K562 (cell line): Measurements from ENCODE around the gene LMNA. TPM values are rescaled to one million over a fixed set of nuclear protein-coding genes. Genes with fewer than 3 reads are reported as not detected.

Experiments used
- ARID1B ChIP-seq: fragments of 450-650 bp; IDR thresholded peaks from 2 replicates; pipeline ENCODE4 v1.6.1; 2016; ENCODE audit warnings: antibody characterized with exemption, mild to moderate bottlenecking, inconsistent platforms
- DPF2 ChIP-seq: fragments of 450-650 bp; IDR thresholded peaks from 2 replicates; pipeline ENCODE4 v1.6.1; 2016
- GATA2 ChIP-seq: sonication (generic); formaldehyde crosslinking; IDR thresholded peaks from 2 replicates; pipeline ENCODE4 v1.4.0; 2020; ENCODE audit warnings: mild to moderate bottlenecking, missing genetic modification reagents
- HDAC1 ChIP-seq, 2 experiments: fragments of 450-650 bp; IDR thresholded peaks; 2 replicates each; pipeline ENCODE4 v1.6.1; 2016 to 2017; ENCODE audit warnings: inconsistent platforms in 1 of 2, mild to moderate bottlenecking in 1 of 2, moderate library complexity in 1 of 2
- KAT7 ChIP-seq: sonication (generic); formaldehyde crosslinking; IDR thresholded peaks from 2 replicates; pipeline ENCODE4 v1.8.0; 2022; ENCODE audit warnings: missing genetic modification reagents, mild to moderate bottlenecking, borderline replicate concordance
- MEIS2 ChIP-seq: fragments of 450-650 bp; IDR thresholded peaks from 2 replicates; pipeline ENCODE4 v1.6.1; 2014; ENCODE audit warnings: mild to moderate bottlenecking; ENCODE audit not compliant: partially characterized antibody
- NCOA1 ChIP-seq: fragments of 450-650 bp; IDR thresholded peaks from 2 replicates; pipeline ENCODE4 v1.6.1; 2016; ENCODE audit warnings: low read depth
- PKNOX1 ChIP-seq: fragments of 450-650 bp; IDR thresholded peaks from 2 replicates; pipeline ENCODE4 v1.6.1; 2016
- RBBP5 ChIP-seq: fragments of 200-600 bp; sonication (generic); IDR thresholded peaks from 2 replicates; pipeline ENCODE4 v1.6.1; 2012; ENCODE audit warnings: borderline replicate concordance, mild to moderate bottlenecking, low read length, control low read depth, inconsistent platforms; ENCODE audit not compliant: insufficient read depth, poor library complexity, severe bottlenecking
- SMARCA4 ChIP-seq: fragments of 450-650 bp; IDR thresholded peaks from 2 replicates; pipeline ENCODE4 v1.6.1; 2016
- SOX6 ChIP-seq: fragments of 450-650 bp; IDR thresholded peaks from 2 replicates; pipeline ENCODE4 v1.6.1; 2014; ENCODE audit warnings: mild to moderate bottlenecking
- TEAD4 ChIP-seq, 2 experiments: sonication (generic) in 1 of 2; formaldehyde crosslinking in 1 of 2; IDR thresholded peaks; 2 replicates each; pipeline versions ENCODE4 v1.6.1 to v1.8.0; 2012 to 2022; ENCODE audit warnings: borderline replicate concordance in 1 of 2, inconsistent platforms in 1 of 2, low read length in 1 of 2, mild to moderate bottlenecking in 1 of 2, missing genetic modification reagents in 1 of 2
- THRB ChIP-seq: fragments of 450-650 bp; formaldehyde crosslinking; conservative IDR thresholded peaks from 2 replicates; pipeline ENCODE4 v1.4.0; 2022; ENCODE audit warnings: mild to moderate bottlenecking, missing genetic modification characterization
- TRIM25 ChIP-seq: fragments of 450-650 bp; IDR thresholded peaks from 2 replicates; pipeline ENCODE4 v1.7.0; 2016; ENCODE audit warnings: borderline replicate concordance
- WHSC1 ChIP-seq: IDR thresholded peaks from one replicate; pipeline ENCODE4 v1.6.1; 2012; ENCODE audit warnings: low read length, control low read depth, inconsistent platforms
- polyA plus RNA-seq, 8 experiments: library from polyadenylated mRNA; depleted of rRNA in 4 of 8; stranded (reverse) in 5 of 8; unstranded in 3 of 8; fragments of >200 nt; fragmentation: Nextera tagmentation in 2 of 8; fragmentation: Illumina TruSeq in 1 of 8; extraction: Ambion mirVana in 2 of 8; extraction: Trizol in 1 of 8; gene quantifications; 2 replicates each; pipeline versions ENCODE4 v1.2.1 to v1.2.3, GENCODE V29; 2011 to 2014; ENCODE audit warnings: inconsistent platforms in 1 of 8, missing spikeins in 1 of 8
- total RNA-seq, 7 experiments: library from RNA; depleted of rRNA in 6 of 7; stranded (reverse); fragments of >200 nt in 6 of 7; fragmentation: Illumina TruSeq in 2 of 7; extraction: Trizol in 2 of 7; gene quantifications; 2 replicates each; pipeline versions ENCODE4 v1.2.1 to v1.2.3, GENCODE V29; 2011 to 2021; ENCODE audit warnings: low replicate concordance in 1 of 7
- TF ChIP-seq, protein P1 (sequence below), 2 experiments: fragments of 450-650 bp; IDR thresholded peaks; 2 replicates each; pipeline ENCODE4 v1.6.1; 2018; ENCODE audit warnings: mild to moderate bottlenecking in 2 of 2, low read depth in 1 of 2; ENCODE audit not compliant: partially characterized antibody in 2 of 2

The LMNA gene
- total and polyA plus RNA-seq, 9 of the 15 experiments (the other 6 are each of a cell fraction or from before 2014, with no cell fraction given), result 1.00 to 347 (median 88.2) TPM

- 0 out of 2 replicates have a peak, but pooled peaks have one; percentile 19 for TF ChIP-seq KAT7 (CRISPR knock-in tag)
- no peak for TF ChIP-seq WHSC1
- peak; percentile 45; the same call in 1 of the 2 replicates for TF ChIP-seq SMARCA4
- peak; percentile 62 for TF ChIP-seq MEIS2
- TF ChIP-seq DPF2, result peak; percentile 60
- TF ChIP-seq TRIM25, result 0 out of 2 replicates have a peak, but pooled peaks have one; percentile 65
- TF ChIP-seq GATA2 (CRISPR knock-in tag), result peak; percentile 32; the same call in 1 of the 2 replicates
- peak; percentile 70 for TF ChIP-seq ARID1B
- peak; percentile 67 for TF ChIP-seq PKNOX1
- TF ChIP-seq, protein P1, sequence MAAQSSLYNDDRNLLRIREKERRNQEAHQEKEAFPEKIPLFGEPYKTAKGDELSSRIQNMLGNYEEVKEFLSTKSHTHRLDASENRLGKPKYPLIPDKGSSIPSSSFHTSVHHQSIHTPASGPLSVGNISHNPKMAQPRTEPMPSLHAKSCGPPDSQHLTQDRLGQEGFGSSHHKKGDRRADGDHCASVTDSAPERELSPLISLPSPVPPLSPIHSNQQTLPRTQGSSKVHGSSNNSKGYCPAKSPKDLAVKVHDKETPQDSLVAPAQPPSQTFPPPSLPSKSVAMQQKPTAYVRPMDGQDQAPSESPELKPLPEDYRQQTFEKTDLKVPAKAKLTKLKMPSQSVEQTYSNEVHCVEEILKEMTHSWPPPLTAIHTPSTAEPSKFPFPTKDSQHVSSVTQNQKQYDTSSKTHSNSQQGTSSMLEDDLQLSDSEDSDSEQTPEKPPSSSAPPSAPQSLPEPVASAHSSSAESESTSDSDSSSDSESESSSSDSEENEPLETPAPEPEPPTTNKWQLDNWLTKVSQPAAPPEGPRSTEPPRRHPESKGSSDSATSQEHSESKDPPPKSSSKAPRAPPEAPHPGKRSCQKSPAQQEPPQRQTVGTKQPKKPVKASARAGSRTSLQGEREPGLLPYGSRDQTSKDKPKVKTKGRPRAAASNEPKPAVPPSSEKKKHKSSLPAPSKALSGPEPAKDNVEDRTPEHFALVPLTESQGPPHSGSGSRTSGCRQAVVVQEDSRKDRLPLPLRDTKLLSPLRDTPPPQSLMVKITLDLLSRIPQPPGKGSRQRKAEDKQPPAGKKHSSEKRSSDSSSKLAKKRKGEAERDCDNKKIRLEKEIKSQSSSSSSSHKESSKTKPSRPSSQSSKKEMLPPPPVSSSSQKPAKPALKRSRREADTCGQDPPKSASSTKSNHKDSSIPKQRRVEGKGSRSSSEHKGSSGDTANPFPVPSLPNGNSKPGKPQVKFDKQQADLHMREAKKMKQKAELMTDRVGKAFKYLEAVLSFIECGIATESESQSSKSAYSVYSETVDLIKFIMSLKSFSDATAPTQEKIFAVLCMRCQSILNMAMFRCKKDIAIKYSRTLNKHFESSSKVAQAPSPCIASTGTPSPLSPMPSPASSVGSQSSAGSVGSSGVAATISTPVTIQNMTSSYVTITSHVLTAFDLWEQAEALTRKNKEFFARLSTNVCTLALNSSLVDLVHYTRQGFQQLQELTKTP (IDR thresholded peaks at IDR 0.05; ENCODE audit: low read depth in 1 of 2, partially characterized antibody in 2 of 2), result peak in 1 of 2 experiments; percentile 46
- TF ChIP-seq NCOA1, result 0 out of 2 replicates have a peak, but pooled peaks have one; percentile 15
- peak; percentile 66 for TF ChIP-seq TEAD4 (IDR thresholded peaks at IDR 0.05; ENCODE audit: low read length)
- no peak for TF ChIP-seq TEAD4 (CRISPR knock-in tag; IDR thresholded peaks at IDR 0.05; ENCODE audit: borderline replicate concordance)
- 0 out of 2 replicates have a peak, but pooled peaks have one; percentile 33 for TF ChIP-seq SOX6
- no peak for TF ChIP-seq RBBP5
- no peak for TF ChIP-seq THRB (CRISPR knock-in tag)
- TF ChIP-seq HDAC1 (IDR thresholded peaks at IDR 0.05), result peak in 1 of 2 experiments; percentile 69; a peak in 2 of 4 replicates
Measured at GRCh38 chr1:156106624-156107488, 7.7 kb upstream of the LMNA start (continued).
